GM23248 (cell line): ENCODE results near the gene ABHD2.

Experiments
- EZH2 ChIP-seq: fragments of 200-600 bp; sonication (generic); IDR thresholded peaks from 2 replicates; pipeline ENCODE4 v1.6.1; 2018; ENCODE audit warnings: antibody characterized with exemption, mild to moderate bottlenecking; ENCODE audit not compliant: insufficient read depth, poor library complexity, severe bottlenecking
- EZH2phosphoT487 ChIP-seq: fragments of 200-600 bp; sonication (generic); IDR thresholded peaks from 2 replicates; pipeline ENCODE4 v1.6.1; 2018; ENCODE audit warnings: antibody characterized with exemption, moderate library complexity, mild to moderate bottlenecking, low read depth; ENCODE audit not compliant: insufficient read depth

DNA sequence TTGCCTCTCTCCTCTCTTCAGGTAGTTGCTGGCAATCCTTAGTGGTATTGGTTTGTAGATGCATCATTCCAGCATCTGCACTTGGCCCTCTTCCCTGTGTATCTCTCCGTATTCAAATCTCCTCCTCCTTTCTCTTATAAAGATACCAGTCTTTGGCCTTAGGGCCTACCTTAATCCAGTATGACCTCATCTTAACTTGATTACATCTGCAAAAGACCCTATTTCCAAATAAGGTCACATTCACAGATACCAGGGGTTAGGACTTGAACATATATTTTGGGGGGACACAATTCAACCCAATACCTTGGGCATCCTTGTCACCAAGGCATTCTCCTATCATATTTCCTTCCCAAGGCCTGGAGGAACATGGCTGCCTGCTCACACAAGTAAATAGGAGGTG is 22.0 kb upstream of the ABHD2 start:
- no peak for TF ChIP-seq EZH2
- TF ChIP-seq EZH2phosphoT487: no peak
